Choroid plexus epithelial cell (primary cell): ENCODE measurements around the gene TAS1R1.

ENCODE experiments used
- DNase-seq: peaks from one replicate; pipeline ENCODE4 v3.0.0-alpha.2; 2010; ENCODE audit warnings: low read depth
- H3K4me3 ChIP-seq: 2 replicates; pipeline ENCODE4 v1.5.1; 2011; ENCODE audit warnings: low read depth, mild to moderate bottlenecking, control low read depth, low read length, moderate library complexity
- CTCF ChIP-seq: conservative IDR thresholded peaks from 2 replicates; pipeline ENCODE4 v1.5.1; 2011; ENCODE audit warnings: low read depth, mild to moderate bottlenecking, control low read depth, inconsistent platforms, low read length, moderate library complexity

TAS1R1 gene

DNA sequence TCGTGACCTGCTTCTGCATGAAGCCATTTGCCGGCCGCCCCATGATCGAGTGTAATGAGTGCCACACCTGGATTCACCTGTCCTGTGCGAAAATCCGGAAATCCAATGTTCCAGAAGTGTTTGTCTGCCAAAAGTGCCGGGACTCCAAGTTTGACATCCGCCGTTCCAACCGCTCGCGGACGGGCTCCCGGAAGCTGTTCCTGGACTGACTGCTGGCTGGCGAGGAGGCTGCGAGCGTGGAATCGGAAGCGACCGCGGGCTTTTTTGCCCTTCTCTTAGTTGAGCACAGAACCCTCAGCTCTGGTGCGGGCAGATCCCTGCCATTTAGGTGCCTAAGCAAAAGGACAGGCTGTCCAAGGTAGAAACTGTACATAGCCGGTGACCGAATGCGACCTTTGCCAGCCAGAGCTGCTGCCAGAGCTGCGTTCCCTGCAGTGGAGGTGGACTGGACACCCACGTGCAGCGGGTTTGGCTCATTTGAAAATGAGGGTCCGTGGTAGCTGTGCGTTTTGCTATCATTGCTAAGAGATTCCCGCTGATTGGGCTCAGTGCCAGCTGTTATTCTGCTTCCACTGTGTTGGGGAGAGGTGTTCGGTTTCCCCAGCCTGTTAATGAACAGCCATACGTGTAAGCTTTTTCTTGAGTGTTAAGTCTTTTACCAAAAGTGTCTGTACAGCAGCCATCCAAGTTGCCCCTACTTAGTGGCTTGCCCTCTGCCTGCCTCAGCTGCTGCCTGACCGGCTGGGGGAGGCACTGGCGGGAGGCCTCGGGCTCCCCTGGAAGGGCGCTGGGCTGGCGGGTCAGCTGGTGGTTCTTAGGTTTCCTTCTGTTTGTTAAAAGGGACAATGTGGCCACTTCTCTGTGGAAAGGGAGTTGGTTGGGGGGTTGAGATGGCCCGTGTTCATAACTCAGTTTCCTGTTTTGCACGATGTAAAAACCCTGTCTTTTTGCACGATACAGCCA, 66.6 kb downstream of the TAS1R1 start:
- no peak for TF ChIP-seq CTCF
- H3K4me3 ChIP-seq = no peak overlapping the region
- DNase-seq = no peak

GRCh38 chr1:6622396-6623152, 67.5 kb downstream of the TAS1R1 start:
- DNase-seq = no peak
- no peak for TF ChIP-seq CTCF
- no peak overlapping the region for H3K4me3 ChIP-seq

GRCh38 chr1:6623269-6623965, 68.3 kb downstream of the TAS1R1 start:
- H3K4me3 ChIP-seq = no peak overlapping the region
- TF ChIP-seq CTCF = no peak
- peak; percentile 16 for DNase-seq

DNA sequence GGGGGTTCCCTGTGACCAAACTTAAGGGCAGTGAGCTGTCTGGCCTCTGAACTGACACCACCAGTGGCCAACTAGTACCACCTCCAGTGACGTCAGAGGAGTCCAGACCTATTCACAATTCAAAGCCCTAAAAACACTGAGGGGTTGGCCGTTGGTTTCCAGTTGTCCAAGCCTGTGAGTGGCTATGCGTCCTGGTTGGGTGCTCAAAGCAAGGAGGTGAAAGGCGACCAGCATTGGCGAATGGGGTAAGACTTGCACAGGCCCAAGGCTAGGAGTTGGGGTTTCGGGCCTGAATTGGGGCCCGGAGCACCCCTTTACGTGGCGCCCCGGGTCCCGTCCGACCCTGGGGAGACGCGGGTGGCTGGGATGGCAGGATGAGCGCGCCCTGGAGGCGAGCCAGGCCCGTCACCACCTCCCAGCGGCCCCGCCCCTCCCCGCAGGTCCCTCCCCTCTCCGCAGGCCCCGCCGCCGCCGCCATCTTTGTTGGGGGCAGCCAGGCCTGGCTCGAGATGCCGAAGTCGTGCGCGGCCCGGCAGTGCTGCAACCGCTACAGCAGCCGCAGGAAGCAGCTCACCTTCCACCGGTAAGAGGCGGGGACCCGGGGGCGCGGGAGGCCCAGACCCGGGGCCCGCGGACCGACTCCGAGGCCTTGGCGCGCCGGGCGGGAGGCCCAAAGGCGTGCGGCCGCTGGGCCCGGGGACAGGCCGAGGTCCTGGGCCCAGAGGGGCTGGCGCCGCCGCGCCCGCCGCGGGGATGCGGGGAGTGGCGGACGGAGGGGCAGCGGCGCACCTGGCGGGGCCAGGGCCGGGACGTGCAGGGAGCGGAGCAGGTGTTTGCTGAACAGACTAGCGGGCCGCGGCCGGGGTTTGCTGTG, 69.8 kb downstream of the TAS1R1 start, which contains the start of gene THAP3:
Gene THAP3 (plus strand): TSS at position 159 of the 874 bp plus-strand sequence. CDS start 351 bp downstream, at position 510.
- peak within 1 kb of the TSS; percentile 78 for H3K4me3 ChIP-seq
- TF ChIP-seq CTCF = no peak
- peak; percentile 92 for DNase-seq

DNA sequence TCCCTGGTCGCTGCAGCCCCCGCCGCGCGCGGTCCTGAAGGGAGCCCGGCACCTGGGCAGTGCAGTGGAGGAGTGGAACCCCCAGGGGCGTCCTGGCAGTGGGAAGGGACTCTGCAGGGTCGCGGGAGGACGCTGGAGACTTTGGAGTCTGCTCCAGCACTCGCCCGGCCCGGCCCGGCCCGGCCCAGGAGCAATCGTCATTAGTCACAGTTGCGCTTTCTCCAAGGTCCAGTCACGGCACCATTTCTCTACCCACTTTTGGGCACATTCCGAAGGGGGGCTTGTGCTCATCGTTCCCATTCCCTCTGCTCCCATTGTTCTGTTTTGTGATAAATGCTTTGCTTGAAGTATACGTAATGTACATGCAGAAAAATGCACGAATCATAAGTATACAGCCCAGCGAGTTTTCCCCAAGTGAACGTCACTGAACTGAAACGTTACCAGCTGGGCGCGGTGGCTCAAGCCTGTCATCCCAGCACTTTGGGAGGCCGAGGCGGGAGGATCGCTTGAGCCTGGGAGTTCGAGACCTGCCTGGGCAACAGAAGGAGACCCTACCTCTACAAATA, 70.6 kb downstream of the TAS1R1 start:
- no peak for TF ChIP-seq CTCF
- peak overlapping the region; percentile 78 for H3K4me3 ChIP-seq
- peak; percentile 54 for DNase-seq

DNA sequence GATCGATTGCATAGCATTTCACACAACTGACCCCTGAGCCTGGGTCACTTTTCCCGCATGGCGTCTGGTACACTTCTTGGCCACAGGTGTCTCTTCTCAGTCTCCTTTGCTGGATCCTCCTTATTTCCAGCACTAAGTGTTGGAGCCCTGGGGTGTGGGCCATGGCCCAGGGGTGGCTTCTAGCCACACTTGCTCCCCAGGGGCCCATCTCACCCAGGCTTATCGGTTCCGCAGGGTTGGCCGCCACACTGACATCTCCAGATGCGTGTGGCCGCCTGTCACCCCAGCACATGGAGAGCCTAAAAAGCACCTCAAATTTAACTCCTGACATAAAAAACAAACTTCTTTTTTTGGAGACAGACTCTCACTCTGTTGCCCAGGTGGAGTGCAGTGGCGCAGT, 71.9 kb downstream of the TAS1R1 start:
- no peak overlapping the region for H3K4me3 ChIP-seq
- no peak for DNase-seq
- TF ChIP-seq CTCF = no peak
